Measurements from ENCODE around the gene TSEN2. TPM values are rescaled to one million over a fixed set of nuclear protein-coding genes. Genes with fewer than 3 reads are reported as not detected.

The TSEN2 gene
- total RNA-seq, 2 donors from 2014 or later, result 16.6 to 18.2 TPM

DNA sequence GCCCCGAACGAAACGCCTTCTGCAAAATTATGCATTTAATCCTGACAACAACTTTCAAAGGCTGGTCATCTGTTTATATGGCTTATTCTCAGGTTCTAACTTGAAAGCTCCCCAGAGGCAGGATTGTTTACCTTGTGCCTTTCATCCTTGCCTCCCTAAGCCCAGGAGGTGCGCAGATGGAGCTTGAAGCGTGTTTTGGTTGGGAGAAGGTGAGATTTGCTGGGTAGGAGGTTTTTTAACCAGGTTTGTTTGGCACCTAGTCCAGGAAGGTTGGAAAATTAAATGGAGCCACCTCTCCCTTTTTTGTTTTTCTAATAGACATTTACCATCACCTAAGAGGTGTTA is 675 bp downstream of the TSEN2 start:
- Histone ChIP-seq H3K9ac (ENCODE audit: extremely low read depth, low read length, poor library complexity, severe bottlenecking) (peak overlapping the region; percentile 76), H3K9me3 (ENCODE audit: control insufficient read depth, low read length) (no peaks in the 10 kb centered on the region), H3K4me1 (ENCODE audit: control insufficient read depth, insufficient read depth, low read length) (no peaks in the 10 kb centered on the region), H3K4me3 (ENCODE audit: low read length) (peak overlapping the region; percentile 91), H3K27ac (ENCODE audit: low read depth, low read length) (no peak overlapping the region), H3K36me3 (ENCODE audit: control insufficient read depth, insufficient read depth, low read length) (peaks cover 6% of the 10 kb centered on the region), H3K27me3 (ENCODE audit: control insufficient read depth, insufficient read depth, low read length, poor library complexity, severe bottlenecking) (no peaks in the 10 kb centered on the region)
- TF ChIP-seq, protein P1, sequence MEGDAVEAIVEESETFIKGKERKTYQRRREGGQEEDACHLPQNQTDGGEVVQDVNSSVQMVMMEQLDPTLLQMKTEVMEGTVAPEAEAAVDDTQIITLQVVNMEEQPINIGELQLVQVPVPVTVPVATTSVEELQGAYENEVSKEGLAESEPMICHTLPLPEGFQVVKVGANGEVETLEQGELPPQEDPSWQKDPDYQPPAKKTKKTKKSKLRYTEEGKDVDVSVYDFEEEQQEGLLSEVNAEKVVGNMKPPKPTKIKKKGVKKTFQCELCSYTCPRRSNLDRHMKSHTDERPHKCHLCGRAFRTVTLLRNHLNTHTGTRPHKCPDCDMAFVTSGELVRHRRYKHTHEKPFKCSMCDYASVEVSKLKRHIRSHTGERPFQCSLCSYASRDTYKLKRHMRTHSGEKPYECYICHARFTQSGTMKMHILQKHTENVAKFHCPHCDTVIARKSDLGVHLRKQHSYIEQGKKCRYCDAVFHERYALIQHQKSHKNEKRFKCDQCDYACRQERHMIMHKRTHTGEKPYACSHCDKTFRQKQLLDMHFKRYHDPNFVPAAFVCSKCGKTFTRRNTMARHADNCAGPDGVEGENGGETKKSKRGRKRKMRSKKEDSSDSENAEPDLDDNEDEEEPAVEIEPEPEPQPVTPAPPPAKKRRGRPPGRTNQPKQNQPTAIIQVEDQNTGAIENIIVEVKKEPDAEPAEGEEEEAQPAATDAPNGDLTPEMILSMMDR (conservative IDR thresholded peaks at IDR 0.05), result no peak
- Mint-ChIP-seq H3K9me3 (no peaks in the 10 kb centered on the region), H3K4me3 (peak overlapping the region; percentile 85), H3K27ac (peak overlapping the region; percentile 97), H3K36me3 (ENCODE audit: low read depth) (peaks cover 2% of the 10 kb centered on the region), H3K4me1 (peaks cover 22% of the 10 kb centered on the region), H3K27me3 (ENCODE audit: insufficient read depth) (no peaks in the 10 kb centered on the region)
- no peak for DNase-seq
- 0 to 5% methylated on average over 3 to 5 of the region's 5 CpGs for WGBS, 2 experiments (ENCODE audit: insufficient coverage in 1 of 2, insufficient read length in 1 of 2)

DNA sequence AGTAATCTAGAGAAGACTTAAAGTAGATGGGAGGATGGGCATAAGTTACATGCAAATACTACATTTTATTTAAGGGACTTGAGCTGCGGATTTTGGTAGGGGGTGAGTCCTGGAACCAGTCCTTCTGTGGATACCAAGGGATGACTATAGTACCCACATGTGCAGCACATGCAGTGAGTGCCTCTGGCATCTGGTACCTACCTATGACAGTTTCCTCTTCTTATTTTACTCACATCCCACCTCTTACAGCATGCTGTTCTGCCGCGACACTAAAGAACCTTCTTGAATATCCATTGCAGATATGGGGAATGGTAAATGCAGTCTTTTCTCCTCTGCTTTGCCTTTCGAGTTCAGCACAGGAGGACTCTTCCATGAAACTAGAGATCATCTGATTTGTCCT is 1.7 kb downstream of the TSEN2 start:
- H3K9me3 Mint-ChIP-seq, result no peaks in the 10 kb centered on the region
- H3K36me3 Mint-ChIP-seq (ENCODE audit: low read depth), result peaks cover 10% of the 10 kb centered on the region
- peaks cover 19% of the 10 kb centered on the region for H3K4me1 Mint-ChIP-seq
- Histone ChIP-seq H3K4me1 (ENCODE audit: control insufficient read depth, insufficient read depth, low read length) (no peaks in the 10 kb centered on the region), H3K9me3 (ENCODE audit: control insufficient read depth, low read length) (no peaks in the 10 kb centered on the region), H3K27ac (ENCODE audit: low read depth, low read length) (no peak overlapping the region), H3K4me3 (ENCODE audit: low read length) (no peak overlapping the region), H3K36me3 (ENCODE audit: control insufficient read depth, insufficient read depth, low read length) (peaks cover 9% of the 10 kb centered on the region), H3K27me3 (ENCODE audit: control insufficient read depth, insufficient read depth, low read length, poor library complexity, severe bottlenecking) (no peaks in the 10 kb centered on the region), H3K9ac (ENCODE audit: extremely low read depth, low read length, poor library complexity, severe bottlenecking) (no peak overlapping the region)
- no peak for DNase-seq
- TF ChIP-seq, protein P1 (conservative IDR thresholded peaks at IDR 0.05), result no peak
- no peak overlapping the region for H3K27ac Mint-ChIP-seq
- WGBS, 2 experiments (ENCODE audit: insufficient coverage in 1 of 2, insufficient read length in 1 of 2), result 95 to 100% methylated on average over 4 of the region's 4 CpGs
- no peak overlapping the region for H3K4me3 Mint-ChIP-seq
- H3K27me3 Mint-ChIP-seq (ENCODE audit: insufficient read depth), result no peaks in the 10 kb centered on the region

DNA sequence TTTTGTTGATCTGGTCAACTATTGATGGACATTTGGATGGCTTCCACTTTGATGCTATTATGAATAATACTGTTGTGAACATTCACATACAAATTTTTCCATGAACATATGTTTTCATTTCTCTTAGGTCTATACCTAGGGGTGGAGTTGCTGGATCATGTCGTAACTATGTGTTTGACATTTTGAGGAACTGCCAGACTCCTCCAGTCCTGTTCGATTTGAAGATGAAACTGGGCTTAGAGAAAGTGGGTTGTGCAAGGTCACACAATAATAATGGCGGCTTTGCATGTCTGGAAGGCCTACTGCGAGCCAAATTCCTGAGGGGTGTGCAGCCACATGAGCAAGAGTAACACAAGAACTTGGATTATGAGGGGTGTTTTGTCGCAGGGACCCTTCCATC is 2.6 kb downstream of the TSEN2 start:
- Mint-ChIP-seq H3K4me3 (no peak overlapping the region), H3K27ac (no peak overlapping the region), H3K36me3 (ENCODE audit: low read depth) (peaks cover 16% of the 10 kb centered on the region), H3K27me3 (ENCODE audit: insufficient read depth) (no peaks in the 10 kb centered on the region), H3K9me3 (no peaks in the 10 kb centered on the region), H3K4me1 (peaks cover 19% of the 10 kb centered on the region)
- H3K9me3 ChIP-seq (ENCODE audit: control insufficient read depth, low read length), result no peaks in the 10 kb centered on the region
- no peak overlapping the region for H3K4me3 ChIP-seq (ENCODE audit: low read length)
- no peak for DNase-seq
- H3K36me3 ChIP-seq (ENCODE audit: control insufficient read depth, insufficient read depth, low read length), result peaks cover 17% of the 10 kb centered on the region
- no peak overlapping the region for H3K9ac ChIP-seq (ENCODE audit: extremely low read depth, low read length, poor library complexity, severe bottlenecking)
- WGBS, 2 experiments (ENCODE audit: insufficient coverage in 1 of 2, insufficient read length in 1 of 2), result 85 to 95% methylated on average over 5 of the region's 5 CpGs
- H3K4me1 ChIP-seq (ENCODE audit: control insufficient read depth, insufficient read depth, low read length), result no peaks in the 10 kb centered on the region
- no peaks in the 10 kb centered on the region for H3K27me3 ChIP-seq (ENCODE audit: control insufficient read depth, insufficient read depth, low read length, poor library complexity, severe bottlenecking)
- H3K27ac ChIP-seq (ENCODE audit: low read depth, low read length), result no peak overlapping the region
- TF ChIP-seq, protein P1 (conservative IDR thresholded peaks at IDR 0.05), result no peak
